H54 (cell line): Measurements from ENCODE around the gene CDC20B.

Source experiments
- DNase-seq: peaks from one replicate; pipeline ENCODE4 v3.0.0; 2011; ENCODE audit warnings: low spot score, mixed read lengths; ENCODE audit not compliant: insufficient read length
- FAIRE-seq: peaks from 3 replicates; lab custom pipeline; 2011; peaks lifted over from hg19 to GRCh38; lab: Jason Lieb, UNC
- POLR2A ChIP-seq: IDR thresholded peaks from 2 replicates; pipeline ENCODE4 v1.6.1; 2011; ENCODE audit warnings: low read depth, mild to moderate bottlenecking, low read length

CDC20B gene

GRCh38 chr5:55172937-55173686 is at the start of gene CDC20B:
TSS of gene CDC20B (minus strand) at chr5:55173177. CDS start at chr5:55173000, 177 bp downstream.
- peak; percentile 60 for TF ChIP-seq POLR2A
- FAIRE-seq = peak; percentile 82
- DNase-seq = peak; percentile 72

- no peak for TF ChIP-seq POLR2A
- DNase-seq (no peak), FAIRE-seq (no peak)
Observed at GRCh38 chr5:55222092-55222984, 49.4 kb upstream of the CDC20B start.

GRCh38 chr5:55220433-55221185 is 47.6 kb upstream of the CDC20B start:
- DNase-seq (no peak), FAIRE-seq (no peak)
- no peak for TF ChIP-seq POLR2A

- DNase-seq (no peak), FAIRE-seq (no peak)
- TF ChIP-seq POLR2A = no peak
Observed at GRCh38 chr5:55219770-55220169, 46.8 kb upstream of the CDC20B start.

GRCh38 chr5:55218967-55219366 is 46.0 kb upstream of the CDC20B start:
- DNase-seq (no peak), FAIRE-seq (no peak)
- no peak for TF ChIP-seq POLR2A

GRCh38 chr5:55211184-55211874 is 38.4 kb upstream of the CDC20B start:
- no peak for FAIRE-seq
- DNase-seq = no peak
- TF ChIP-seq POLR2A = no peak

GRCh38 chr5:55205001-55205400 is 32.0 kb upstream of the CDC20B start:
- no peak for FAIRE-seq
- DNase-seq = no peak
- TF ChIP-seq POLR2A = no peak

GRCh38 chr5:55191165-55191564 is 18.2 kb upstream of the CDC20B start:
- no peak for TF ChIP-seq POLR2A
- no peak for FAIRE-seq
- no peak for DNase-seq

GRCh38 chr5:55188656-55189540 is 15.9 kb upstream of the CDC20B start:
- DNase-seq (no peak), FAIRE-seq (no peak)
- TF ChIP-seq POLR2A = no peak

- DNase-seq (no peak), FAIRE-seq (peak; percentile 65)
- no peak for TF ChIP-seq POLR2A
Observed at GRCh38 chr5:55187370-55187769, 14.4 kb upstream of the CDC20B start.

GRCh38 chr5:55180016-55180415 is 7.0 kb upstream of the CDC20B start:
- FAIRE-seq = no peak
- DNase-seq = no peak

GRCh38 chr5:55177078-55177477 is 4.1 kb upstream of the CDC20B start:
- DNase-seq (no peak), FAIRE-seq (no peak)
- no peak for TF ChIP-seq POLR2A

More at GRCh38 chr5:55180016-55180415, 7.0 kb upstream of the CDC20B start:
- no peak for TF ChIP-seq POLR2A
